Hematopoietic multipotent progenitor cell (in vitro differentiated cells): Measurements from ENCODE around the gene APAF1. TPM values are rescaled to one million over a fixed set of nuclear protein-coding genes. Genes with fewer than 3 reads are reported as not detected.

Source experiments
- DNase-seq, 3 donors: peaks; one replicate each; pipeline ENCODE4 v3.0.0-alpha.2; 2011 to 2015; ENCODE audit warnings: low read depth in 2 of 3, low spot score in 2 of 3
- total RNA-seq: library from RNA; depleted of rRNA; stranded (reverse); fragments of >200 nt; gene quantifications from one replicate; pipeline ENCODE4 v1.2.3, GENCODE V29; 2012

APAF1 gene
- total RNA-seq, 1 donor, result 10.2 TPM

DNA sequence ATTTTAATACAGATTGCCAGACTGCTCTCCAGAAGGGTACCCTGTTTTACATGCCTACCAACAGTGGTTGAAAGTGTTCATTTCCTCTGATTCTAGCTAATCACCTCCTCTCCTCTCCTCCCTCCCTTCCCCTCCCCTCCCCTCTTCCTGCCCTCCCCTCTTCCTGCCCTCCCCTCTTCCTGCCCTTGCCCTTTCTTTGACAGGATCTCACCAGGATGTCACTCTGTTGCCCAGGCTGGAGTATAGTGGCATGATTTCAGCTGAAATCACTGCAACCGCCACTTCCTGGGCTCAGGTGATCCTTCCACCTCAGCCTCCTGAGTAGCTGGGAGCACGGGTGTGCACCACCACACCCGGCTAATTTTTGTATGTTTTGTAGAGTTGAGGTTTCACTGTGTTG, 24.7 kb downstream of the APAF1 start:
- DNase-seq, result no peak

DNA sequence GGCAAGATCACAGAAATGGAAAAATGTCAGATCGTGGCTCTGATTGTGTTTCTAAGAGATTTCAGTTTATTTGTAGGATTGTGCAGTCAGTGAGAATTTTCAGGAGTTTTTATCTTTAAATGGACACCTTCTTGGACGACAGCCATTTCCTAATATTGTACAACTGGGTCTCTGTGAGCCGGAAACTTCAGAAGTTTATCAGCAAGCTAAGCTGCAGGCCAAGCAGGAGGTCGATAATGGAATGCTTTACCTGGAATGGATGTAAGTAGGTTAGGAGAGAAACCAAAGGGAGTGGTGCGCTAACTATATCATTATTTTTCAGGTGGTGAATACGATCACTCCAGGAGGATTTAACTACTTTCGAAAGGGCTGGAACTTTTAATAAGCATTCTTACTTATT, 26.4 kb downstream of the APAF1 start:
- no peak for DNase-seq

DNA sequence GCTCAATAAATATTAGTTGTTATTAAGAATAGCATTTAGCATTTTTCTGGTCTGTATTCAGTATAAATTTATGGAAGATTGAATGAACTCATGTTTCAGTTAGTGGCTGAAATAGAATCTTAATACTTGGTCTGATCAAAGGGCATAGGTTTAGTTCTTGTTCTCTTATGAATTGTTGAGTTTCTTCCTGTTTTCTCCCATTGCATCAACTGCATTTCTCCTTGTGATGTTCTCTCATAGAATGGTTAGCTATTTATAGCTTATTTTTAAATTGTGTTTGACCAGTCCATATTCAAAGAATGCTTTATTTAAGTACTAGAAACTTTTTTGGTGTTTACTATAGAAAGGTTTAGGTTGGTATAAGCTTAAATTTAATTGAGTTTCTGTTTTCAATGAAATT, 29.8 kb downstream of the APAF1 start:
- no peak for DNase-seq

DNA sequence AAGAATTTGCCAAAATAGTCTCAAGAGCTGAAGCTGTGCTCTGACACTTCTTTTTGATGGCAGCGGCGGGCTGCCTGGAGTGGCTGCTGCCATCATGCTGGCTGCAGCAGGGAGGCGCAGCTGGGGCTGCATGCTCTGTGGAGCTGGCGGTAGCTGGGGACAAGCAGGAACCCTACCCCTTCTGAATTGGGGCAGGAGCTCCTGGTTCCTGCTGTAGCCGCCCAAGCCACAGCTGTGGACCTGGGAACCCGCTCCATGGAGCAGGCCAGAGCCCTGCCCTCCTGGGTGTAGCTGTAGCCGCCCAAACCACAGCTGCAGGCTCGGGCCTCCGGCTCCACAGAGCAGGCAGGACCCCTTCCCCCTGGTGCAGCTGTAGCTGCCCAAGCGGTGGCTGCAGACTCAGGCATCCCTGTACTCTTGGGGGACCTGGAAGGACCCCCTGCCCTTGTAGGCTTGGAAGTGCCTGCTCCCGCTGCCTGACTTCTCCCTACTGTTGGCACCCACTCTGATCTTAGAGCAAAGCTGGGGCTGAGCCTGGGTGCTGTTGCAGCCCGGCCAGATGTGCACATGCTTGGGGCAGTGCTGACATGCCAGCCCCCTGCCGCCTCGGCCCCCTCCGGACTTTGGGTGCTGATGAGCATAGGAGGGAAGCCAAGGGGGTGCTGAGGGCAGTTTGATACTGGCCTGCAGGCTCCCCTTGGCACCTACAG, 33.3 kb downstream of the APAF1 start:
- no peak for DNase-seq

DNA sequence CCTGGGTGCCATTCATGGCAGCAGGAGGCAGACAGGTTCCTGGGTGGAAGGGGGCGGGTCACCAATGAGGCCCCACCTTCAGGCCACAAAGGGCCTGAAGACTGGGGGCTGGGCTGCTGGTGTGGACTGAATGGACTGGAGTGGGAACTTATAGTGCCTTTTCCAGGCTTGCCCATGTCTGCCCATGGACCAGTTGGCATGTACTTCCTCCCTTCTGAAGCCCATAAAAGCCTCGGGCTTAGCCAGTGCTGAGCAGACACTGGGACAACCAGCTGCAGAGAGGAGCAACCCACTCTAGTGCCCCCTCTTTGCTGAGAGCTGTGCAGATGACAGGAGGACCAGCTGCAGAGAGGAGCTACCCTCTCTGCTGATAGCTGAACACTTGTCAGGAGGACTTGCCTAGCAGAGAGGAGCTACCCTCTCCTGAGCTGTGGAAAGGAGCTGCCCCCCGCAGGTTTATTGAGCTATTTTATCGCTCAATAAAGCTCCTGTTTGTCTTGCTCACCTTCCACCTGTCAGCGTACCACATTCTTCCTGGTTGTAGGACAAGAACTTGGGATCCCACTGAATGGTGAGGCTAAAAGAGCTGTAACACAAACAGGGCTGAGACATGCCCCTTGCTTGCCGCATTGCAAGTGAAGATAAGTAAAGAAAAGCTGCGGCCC, 34.0 kb downstream of the APAF1 start:
- DNase-seq, result no peak

DNA sequence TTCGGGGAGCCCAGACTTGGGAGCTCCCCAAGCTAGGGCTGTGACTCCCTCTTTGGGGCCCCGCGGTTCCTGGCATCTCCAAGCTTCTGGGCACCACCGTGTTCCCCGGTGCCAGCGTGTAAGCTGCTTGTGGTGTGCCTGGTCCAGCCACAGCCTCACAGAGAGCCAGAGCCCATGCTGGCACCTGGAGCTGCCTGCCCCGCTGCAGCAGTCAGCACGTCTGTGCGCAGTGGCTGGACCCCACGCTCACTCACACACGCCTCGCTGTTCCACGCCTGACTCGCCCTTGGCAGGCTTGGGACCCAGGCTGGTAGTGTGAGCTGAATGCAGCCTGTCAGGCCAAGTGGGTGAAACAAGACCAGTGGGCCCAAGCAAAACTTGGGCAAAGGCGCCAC, 34.5 kb downstream of the APAF1 start:
- no peak for DNase-seq

DNA sequence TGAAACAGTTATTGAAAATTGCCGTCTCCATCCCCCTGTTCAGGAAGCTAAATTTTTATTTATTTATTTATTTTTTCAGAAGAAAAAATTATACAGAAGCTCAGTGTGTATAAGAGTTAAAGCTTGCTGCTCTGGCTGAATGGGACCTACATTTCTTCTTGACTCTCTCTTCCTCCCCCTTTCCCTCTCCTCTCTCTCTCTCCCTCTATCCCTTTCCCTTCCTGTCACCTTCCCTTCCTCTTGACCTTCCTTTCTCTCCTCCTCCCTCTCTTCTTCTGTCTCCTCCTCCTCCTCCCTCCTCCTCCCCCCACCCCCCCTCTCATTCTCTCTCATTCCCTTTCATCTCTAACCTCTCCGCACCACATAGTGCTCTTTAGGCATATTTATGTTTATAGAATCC, 39.1 kb downstream of the APAF1 start:
- DNase-seq, result no peak

DNA sequence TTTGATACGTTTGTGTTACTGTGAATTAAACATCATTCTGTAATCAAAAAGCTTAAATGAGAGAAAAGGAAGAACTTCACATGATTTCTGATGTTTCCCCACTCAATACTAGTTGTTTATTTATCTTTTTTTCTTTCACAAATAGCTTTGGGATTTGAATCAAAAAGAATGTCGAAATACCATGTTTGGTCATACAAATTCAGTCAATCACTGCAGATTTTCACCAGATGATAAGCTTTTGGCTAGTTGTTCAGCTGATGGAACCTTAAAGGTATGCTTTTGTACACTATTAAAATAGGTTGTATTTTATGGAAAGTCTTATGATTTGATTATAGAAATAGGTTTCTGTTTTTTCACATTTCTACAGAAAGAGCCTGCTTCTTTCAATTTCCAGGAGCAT, 41.5 kb downstream of the APAF1 start:
- DNase-seq, result no peak

DNA sequence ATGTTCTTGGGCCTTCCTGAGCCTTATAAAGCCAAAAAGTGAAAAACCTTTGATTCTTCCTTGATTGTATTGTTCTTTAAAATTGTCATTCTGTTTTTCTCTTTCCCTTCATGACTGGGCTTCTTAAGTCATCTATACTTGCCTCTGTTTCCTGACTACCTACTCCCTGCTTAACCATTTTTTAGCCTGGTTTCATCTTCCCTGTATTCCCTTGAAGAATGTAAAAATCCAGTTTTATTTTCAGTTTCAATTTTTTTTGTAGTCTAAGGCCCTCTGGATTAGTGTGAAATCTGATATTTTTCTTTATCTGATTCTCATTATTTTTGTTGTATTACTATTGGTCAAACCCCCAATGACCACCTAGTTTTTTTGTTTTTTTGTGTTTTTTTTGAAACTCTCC, 46.3 kb downstream of the APAF1 start:
- no peak for DNase-seq

DNA sequence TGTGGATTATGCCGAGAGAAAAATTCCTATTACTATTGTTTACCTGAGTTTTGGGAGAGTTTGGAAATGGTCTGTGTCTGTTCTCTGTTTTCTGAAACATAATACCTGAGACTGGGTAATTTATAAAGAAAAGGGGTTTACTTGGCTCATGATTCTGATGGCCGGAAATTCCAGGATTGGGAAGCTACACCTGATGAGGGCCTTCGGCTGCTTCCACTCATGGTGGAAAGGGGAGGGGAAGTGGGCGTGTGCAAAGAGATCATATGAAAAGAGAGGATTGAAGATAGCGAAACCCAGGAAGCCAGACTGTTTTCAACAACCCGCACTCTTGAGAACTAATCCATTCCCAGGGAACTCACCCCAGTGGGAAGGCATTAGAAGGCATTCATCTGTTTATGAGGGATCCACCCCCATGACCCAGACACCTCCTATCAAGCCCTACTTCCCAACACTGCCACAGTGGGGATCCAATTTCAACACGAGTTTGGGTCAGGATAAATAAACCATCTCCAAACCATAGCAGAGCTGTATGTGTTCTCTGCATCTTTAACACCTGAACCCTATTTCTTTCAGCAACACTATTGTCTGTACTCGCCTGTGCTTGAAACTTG, 51.1 kb downstream of the APAF1 start:
- DNase-seq, result no peak

DNA sequence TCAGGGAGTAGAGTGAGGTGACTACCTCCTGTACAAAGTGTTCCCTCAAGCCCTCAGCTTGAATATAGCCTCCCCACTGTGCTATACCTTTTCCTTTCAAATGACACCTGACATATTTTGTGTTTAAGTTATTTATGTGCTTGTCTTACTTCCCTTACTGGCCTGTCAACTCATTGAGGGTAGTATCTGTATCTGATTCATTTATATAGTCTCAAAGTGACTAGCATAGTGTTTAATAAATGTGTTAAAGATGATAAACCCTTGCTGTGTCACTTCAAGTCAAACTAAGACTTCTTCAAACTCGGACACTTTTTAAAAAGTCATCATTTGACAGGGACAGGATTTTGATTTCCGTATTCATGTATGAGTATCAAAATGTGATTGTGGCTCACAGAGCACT, 52.1 kb downstream of the APAF1 start:
- DNase-seq, result no peak

DNA sequence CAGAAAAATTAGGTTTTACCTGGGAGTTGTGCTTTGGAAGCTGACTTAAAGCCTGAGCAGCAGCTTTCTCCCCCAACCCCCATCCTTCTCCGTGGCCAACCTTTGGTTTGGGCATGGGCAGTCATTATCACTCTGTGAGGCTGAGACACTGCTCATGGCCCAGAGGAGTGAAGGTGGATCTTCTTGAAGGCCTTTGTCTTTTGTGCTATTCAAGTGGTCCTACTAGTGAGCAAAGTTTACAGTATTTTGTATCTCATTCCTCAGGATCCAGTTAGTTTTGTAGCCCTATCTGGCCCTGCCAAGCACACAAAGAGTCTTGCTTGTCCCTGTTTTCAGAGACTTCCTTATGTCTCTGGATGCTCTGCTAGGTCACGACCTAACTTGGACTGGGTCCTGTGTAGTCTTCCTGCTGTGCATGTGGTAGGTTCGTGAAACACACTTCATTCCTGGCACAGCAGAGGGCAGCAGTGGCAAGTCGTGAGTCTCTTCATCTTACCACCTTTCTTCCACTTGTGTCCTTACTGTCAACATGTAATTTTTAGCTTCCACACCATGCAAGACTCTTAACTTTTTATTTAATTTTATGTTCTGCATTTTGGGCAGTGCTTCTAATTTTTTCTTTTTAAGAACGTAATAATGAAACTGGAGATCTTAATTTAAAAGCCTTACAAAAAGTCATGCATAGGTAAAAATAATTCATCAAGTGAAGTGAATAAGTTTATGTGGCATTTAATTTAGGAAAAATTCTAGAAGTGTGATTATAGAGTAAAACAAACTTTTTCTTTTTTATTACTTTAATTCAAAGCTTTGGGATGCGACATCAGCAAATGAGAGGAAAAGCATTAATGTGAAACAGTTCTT, 53.7 kb downstream of the APAF1 start:
- peak in 2 of 3 donors; percentile 39 to 49 for DNase-seq

DNA sequence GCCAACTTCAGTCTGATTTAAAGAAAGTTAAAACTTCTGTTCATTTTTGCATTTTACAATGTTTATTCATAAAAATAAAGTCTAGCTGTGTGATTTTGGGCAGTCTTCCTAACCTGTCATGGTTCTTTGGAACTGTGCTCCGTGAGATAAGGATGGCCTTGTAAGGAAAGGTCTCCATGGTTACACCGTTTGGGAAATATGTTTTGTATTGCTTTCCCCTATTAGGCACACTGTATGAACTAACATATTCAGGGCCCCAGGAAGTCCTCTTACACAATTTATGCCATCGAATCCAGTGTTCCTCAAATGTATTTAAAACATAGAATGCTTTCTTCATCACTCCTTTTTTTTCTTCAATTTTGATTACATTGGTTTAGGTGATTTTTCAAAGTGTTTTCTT, 54.5 kb downstream of the APAF1 start:
- no peak for DNase-seq

DNA sequence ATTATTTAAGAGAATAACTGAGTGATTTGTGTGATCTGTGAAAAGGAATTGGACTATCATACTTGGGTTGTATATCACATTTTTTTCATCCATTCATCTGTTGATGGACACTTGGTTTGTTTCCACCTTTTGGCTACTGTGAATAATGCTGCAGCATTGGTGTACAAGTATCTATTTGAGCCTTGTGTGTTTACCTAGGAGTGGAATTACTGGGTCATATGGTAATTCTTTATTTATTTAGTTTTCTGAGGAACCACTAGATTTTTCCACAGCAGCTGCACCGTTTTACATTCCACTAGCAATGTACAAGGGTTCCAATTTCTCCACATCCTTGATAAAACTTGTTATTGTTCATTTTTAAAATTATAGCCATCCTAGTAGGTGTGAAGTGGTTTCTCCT, 56.1 kb downstream of the APAF1 start:
- DNase-seq, result no peak

DNA sequence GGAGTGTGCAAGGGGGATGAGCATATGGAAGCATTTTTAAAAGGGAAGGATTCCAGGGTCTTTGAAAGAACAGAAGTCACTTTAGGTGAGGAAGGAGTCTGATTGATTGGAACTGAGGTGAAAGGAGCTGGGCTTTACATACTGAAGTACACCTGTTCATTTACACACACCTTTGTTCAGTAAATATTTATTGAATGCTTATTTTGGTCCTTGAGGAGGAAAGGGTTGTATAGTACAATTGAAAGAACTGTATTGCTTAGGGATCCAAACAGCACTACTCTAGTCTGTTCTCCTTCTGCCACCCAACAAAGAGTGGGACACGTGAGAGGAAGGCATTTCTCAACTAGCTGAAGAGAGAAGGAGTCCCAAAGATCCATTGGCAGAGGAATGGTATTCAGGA, 63.9 kb downstream of the APAF1 start:
- DNase-seq, result no peak

DNA sequence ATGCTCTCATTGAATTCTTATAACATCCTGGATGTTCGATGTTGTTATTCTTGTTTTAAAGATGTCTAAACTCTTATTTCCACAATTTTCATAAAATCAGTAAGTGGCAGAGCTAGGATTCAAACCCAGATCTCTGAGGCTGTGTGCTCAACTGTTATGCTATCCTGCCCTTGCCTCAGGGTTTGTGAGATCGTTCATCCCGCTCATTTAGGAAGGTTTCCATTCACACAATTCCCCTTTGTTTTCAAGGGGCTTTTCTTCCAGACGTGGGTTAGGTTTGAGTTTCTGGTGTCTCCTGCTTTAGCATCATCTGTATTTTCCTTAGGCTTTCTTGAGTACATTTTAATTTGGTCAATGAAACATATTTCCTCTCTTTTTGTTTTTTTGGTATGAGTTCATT, 69.3 kb downstream of the APAF1 start:
- DNase-seq, result no peak

DNA sequence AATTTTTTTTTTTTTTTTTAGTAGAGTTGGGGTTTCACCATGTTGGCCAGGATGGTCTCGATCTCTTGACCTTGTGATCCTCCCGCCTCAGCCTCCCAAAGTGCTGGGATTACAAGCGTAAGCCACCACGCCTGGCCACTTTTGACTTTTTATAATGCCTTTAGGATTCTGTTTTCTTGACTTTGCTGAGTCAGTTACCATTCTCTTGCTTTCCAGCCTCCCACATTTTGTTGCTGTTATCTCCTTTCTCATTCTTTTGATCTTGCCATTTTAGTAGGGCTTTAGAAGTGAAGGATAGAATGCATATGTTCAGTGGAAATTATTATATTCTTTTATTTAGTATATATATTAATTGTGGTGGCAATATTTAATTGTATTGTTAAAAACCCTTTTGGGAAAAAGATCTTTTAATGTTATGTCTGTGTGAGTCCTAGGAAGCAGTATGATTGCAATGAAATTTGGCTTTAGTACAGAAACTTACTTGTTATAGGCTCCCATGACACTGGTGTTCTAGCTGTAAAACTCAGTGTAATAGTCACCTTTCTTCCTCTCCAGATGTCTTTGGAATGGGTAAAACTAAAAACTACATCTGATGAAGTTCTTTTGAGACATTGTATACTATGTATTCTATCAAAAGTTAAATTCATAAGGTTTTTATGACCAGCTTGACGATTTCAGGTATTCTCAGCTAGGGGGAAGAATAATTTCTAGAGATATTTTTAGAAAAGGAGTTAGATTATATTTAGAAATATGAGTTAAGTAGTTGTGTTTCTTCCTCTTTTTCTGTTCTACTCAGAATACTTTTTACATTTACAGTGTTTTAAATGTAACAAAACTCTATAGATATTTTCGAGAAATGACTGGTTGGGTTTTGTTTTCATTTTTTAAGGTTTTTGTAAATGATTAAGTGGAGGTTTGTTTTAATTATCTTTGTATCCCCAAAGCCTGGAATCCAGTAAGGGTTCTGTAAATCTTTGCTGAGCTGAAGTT, 74.7 kb downstream of the APAF1 start:
- no peak for DNase-seq

DNA sequence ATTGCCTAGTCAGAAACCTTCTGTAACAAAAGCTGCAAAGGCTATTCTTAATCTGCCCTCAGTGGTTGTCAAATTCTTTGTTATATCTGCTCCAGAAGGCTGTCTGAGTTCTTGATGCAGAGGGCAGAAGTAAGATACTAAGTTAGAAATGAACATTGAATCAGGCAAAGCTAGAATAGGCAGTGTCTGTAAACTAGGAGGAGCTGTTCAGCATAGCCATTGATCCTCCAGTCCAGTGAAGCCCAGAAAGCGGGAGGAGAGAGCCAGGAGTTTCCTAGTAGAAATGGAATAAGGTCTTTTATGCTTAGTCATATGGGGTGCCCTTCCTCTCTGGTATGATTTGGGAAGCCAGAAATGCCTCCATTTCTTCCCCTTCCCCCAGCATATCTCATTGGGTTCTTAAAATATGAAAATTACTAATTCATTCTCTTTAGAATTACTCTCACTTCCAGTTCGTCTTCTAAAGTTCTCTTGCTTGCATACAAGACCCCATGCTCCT, 76.2 kb downstream of the APAF1 start:
- no peak for DNase-seq

DNA sequence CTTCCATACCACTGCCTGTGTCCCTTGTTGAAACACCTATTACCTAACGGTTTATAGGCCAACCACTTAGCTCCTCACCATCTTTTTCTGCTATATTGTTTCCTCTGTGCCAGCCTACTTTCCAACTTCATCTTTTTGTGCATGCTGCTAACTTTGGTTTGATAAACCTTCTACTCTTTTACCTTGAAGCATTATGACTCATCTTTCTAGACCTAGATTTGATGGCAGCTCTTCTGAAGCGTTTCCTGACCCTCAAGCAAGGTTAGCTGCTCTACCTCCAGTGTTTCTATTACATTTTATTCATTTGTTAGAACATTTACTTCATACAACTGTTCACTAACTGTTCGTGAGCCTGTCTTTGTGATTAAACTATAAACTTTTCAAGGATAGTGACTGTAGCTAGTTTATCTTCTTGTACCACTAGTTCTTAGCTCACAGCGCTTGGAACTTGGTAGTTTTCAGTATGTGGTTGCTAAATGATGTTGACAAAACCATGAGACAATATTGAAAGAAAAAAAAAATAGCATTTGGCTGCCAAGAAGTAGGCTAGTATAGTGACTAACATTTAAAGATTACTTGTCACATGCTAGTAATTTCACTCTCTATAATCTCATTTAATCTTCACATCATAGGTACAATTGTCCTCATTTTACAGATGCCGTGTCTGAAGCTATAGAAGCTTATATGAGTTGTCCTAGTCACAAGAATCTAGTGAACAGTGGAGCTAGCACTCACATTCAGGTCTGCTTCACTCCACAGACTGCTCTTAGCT, 79.5 kb downstream of the APAF1 start:
- no peak for DNase-seq
